Fibroblast of the aortic adventitia (primary cell): Measurements from ENCODE around the gene ZNF92. TPM values are rescaled to one million over a fixed set of nuclear protein-coding genes. Genes with fewer than 3 reads are reported as not detected.
"Not testable (repeated sequence)": the region's sequence is repeated elsewhere in the genome, so short reads cannot be mapped to it uniquely, and the experiment has no call there.

Experiments used
- DNase-seq: peaks from one replicate; pipeline ENCODE4 v3.0.0-alpha.2; 2010; ENCODE audit warnings: low read depth
- H3K4me3 ChIP-seq: 2 replicates; pipeline ENCODE4 v1.5.1; 2011; ENCODE audit warnings: low read depth, mild to moderate bottlenecking, control low read depth, low read length, moderate library complexity
- total RNA-seq: library from RNA; depleted of rRNA; stranded (reverse); fragments of >200 nt; gene quantifications from 2 replicates; pipeline ENCODE4 v1.2.3, GENCODE V29; 2012; ENCODE audit warnings: low replicate concordance
- TF ChIP-seq, protein P1 (sequence below): IDR thresholded peaks from 2 replicates; pipeline ENCODE4 v1.5.1; 2011; ENCODE audit warnings: mild to moderate bottlenecking, low read length, control low read depth, inconsistent platforms; ENCODE audit not compliant: insufficient read depth

The ZNF92 gene
- total RNA-seq = 4.7 and 7.7 TPM in 2 replicates

- DNase-seq = peak; percentile 93
- peak within 1 kb of the TSS; percentile 88 for H3K4me3 ChIP-seq
- TF ChIP-seq, protein P1, sequence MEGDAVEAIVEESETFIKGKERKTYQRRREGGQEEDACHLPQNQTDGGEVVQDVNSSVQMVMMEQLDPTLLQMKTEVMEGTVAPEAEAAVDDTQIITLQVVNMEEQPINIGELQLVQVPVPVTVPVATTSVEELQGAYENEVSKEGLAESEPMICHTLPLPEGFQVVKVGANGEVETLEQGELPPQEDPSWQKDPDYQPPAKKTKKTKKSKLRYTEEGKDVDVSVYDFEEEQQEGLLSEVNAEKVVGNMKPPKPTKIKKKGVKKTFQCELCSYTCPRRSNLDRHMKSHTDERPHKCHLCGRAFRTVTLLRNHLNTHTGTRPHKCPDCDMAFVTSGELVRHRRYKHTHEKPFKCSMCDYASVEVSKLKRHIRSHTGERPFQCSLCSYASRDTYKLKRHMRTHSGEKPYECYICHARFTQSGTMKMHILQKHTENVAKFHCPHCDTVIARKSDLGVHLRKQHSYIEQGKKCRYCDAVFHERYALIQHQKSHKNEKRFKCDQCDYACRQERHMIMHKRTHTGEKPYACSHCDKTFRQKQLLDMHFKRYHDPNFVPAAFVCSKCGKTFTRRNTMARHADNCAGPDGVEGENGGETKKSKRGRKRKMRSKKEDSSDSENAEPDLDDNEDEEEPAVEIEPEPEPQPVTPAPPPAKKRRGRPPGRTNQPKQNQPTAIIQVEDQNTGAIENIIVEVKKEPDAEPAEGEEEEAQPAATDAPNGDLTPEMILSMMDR = no peak
Measured at GRCh38 chr7:65373608-65374351, at the start of gene ZNF92. ZNF92 (plus strand) TSS chr7:65373855; CDS start chr7:65373998, 143 bp downstream.

DNA sequence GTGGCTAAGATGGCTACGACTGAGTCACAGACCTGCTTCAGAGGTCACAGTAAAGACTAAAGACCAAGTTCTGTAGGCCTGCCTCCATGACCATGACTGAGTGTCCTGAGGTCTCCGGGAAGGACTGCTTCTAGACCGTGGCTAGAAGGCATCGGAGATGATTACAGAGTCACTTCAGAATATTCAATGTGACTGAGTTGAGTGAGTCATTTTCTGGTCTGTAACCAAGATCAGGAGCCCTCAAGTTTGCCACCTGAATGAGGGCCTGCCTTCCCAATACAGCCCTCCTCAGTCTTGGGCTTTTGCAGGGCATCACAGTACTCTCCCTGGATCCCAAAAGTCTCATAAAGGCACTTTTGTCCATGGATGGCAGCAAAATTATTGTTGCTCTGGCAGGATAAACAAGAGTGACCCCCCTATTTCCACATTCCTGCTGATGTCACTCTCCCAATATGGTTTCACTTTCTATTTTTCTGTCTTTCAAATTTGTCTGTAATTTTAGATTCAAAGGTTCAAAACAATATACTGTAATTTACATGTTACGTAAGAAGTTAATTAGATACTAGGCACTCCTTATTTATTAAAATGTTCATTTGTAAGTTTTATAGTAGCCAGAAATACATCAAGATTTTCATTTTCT is 47.7 kb upstream of the ZNF92 start:
- DNase-seq = no peak
- H3K4me3 ChIP-seq = no peak overlapping the region
- TF ChIP-seq, protein P1 = no peak

DNA sequence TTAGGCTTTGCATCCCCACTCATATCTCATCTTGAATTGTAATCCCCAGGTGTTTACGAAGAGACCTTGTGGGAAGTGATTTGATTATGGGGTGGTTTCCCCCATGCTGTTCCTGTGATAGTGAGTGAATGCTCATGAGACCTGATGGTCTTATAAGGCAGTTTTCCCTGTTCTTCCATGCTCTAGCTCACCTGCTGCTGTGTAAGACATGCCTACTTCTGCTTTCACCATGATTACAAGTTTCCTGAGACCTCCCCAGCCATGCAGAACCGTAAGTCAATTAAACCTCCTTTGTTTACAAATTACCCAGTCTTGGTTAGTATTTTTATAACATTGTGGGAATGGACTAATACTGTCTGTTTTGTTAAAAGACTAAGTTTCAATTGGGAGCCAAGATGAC is 35.3 kb upstream of the ZNF92 start:
- no peak overlapping the region for H3K4me3 ChIP-seq
- DNase-seq = no peak
- TF ChIP-seq, protein P1 = no peak

DNA sequence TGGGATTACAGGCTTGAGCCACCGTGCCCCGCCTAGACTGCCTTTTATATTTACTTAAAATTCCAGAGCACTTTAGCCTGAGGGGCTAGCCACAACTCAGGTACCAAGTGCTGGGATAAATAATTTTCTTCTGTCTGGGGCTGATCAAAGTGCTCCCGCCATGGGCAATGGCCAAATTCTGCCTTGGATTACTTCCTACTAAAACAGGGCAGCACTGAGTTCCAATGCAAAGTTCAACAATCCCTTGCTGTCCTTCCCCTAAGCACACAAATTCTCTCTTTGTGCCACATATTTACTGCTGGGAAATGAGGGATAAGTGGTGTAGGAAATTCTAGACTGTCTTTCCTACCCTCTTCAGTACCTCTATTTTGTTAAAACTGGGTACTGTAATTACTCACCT is 34.4 kb upstream of the ZNF92 start:
- TF ChIP-seq, protein P1 = no peak
- DNase-seq = no peak
- H3K4me3 ChIP-seq = no peak overlapping the region

DNA sequence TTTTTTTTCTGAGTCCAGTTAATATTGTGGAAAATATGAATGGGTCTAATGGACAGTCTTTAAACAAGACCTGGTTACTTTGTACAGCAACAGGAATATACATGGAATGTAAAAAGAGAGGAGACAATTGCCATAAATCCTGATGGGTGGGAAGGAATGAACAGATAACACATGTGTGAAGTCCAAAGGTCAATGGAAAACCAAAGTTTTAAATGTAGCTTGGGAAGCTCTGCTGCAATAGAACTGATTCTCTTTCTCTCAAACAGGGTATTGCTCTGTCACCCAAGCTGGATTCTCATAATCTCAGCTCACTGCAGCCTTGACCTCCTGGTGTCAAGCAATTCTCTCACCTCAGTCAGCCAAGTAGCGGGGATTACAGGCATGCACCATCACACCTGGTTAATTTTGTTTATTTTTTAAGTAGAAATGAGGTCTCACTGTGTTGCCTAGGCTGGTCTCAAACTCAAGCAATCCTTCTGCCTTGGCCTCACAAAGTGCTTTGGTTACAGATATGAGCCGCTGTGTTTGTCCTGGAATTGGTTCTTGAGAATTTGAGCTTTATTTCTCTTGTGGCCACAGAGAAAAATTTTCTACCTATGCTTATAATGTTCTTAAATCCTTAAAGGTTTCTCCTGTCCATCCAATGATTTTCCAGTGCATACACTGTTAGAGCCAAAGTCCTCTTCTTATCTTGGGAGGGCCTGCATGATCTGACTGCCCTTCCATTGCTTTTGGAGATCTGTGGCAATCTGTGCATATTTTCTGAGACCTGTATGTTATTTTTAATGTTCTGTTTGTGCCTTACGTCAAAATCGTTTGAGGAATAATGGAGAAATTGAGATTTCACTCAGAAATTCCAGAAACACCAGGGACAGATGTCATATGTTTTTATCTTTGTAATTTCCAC is 30.7 kb upstream of the ZNF92 start:
- TF ChIP-seq, protein P1 = no peak
- no peak overlapping the region for H3K4me3 ChIP-seq
- DNase-seq = no peak

- not testable (repeated sequence) for H3K4me3 ChIP-seq
Measured at GRCh38 chr7:65344541-65344940, 29.1 kb upstream of the ZNF92 start.

GRCh38 chr7:65354263-65354662 is 19.4 kb upstream of the ZNF92 start:
- DNase-seq = no peak
- H3K4me3 ChIP-seq = no peak overlapping the region

More at GRCh38 chr7:65344541-65344940, 29.1 kb upstream of the ZNF92 start:
- not testable (repeated sequence) for DNase-seq

More at GRCh38 chr7:65354263-65354662, 19.4 kb upstream of the ZNF92 start:
- TF ChIP-seq, protein P1 = no peak
